Endothelial cell of umbilical vein (primary cell): ENCODE results near the gene MCM5. TPM values are rescaled to one million over a fixed set of nuclear protein-coding genes. Genes with fewer than 3 reads are reported as not detected.

Source experiments
- Bru-seq: library from RNA; stranded (reverse); fragments of 400-500 nt; gene quantifications from one replicate; lab custom pipeline; 2021; lab: Mats Ljungman, UMichigan
- BruChase-seq, 2 experiments: library from RNA; stranded (reverse); fragments of 400-500 nt; gene quantifications; one replicate each; lab custom pipeline; 2021; lab: Mats Ljungman, UMichigan
- BruUV-seq: library from RNA; stranded (reverse); fragments of 400-500 nt; replicated peaks from 2 replicates; lab custom pipeline; 2021; lab: Mats Ljungman, UMichigan
- CTCF ChIA-PET: fragments of 300-600, 350-600 bp; sonication (Branson Sonifier 250); formaldehyde crosslinking; loops from one replicate; lab custom pipeline; 2021; ENCODE audit warnings: antibody characterized with exemption, inconsistent platforms; lab: Charles Lee
- POLR2A ChIA-PET: fragments of 300-600, 350-600 bp; sonication (Branson Sonifier 250); formaldehyde crosslinking; loops from one replicate; lab custom pipeline; 2021; ENCODE audit warnings: antibody characterized with exemption, inconsistent platforms; lab: Charles Lee
- DNase-seq: peaks from one replicate; pipeline ENCODE4 v3.0.0-alpha.2; 2011; ENCODE audit warnings: low read depth, low spot score
- FAIRE-seq: peaks from 2 replicates; lab custom pipeline; 2011; peaks lifted over from hg19 to GRCh38; lab: Jason Lieb, UNC
- H2AFZ ChIP-seq: 2 replicates; pipeline ENCODE4 v1.6.0; 2012; ENCODE audit warnings: low read depth, low read length, control low read depth, inconsistent platforms
- H3K27ac ChIP-seq: 2 replicates; pipeline ENCODE4 v1.5.1; 2011; ENCODE audit warnings: low read depth, mild to moderate bottlenecking, control low read depth, low read length, moderate library complexity; ENCODE audit not compliant: insufficient read depth
- H3K27me3 ChIP-seq, 2 experiments: 2 replicates each; pipeline versions ENCODE4 v1.6.0 to v1.6.1; 2011; ENCODE audit warnings: low read length in 2 of 2, mixed read lengths in 1 of 2; ENCODE audit not compliant: control insufficient read depth in 2 of 2, insufficient read depth in 2 of 2
- H3K36me3 ChIP-seq, 2 experiments: 2 replicates in 1 of 2; 3 replicates in 1 of 2; pipeline ENCODE4 v1.5.1; 2011; ENCODE audit warnings: low read length in 2 of 2, mild to moderate bottlenecking in 1 of 2, moderate library complexity in 1 of 2; ENCODE audit not compliant: control insufficient read depth in 2 of 2, insufficient read depth in 2 of 2; ENCODE audit errors: extremely low read depth in 1 of 2
- H3K4me1 ChIP-seq: 3 replicates; pipeline ENCODE4 v1.5.1; 2011; ENCODE audit warnings: mild to moderate bottlenecking, low read length; ENCODE audit not compliant: control insufficient read depth, insufficient read depth; ENCODE audit errors: extremely low read depth
- H3K4me2 ChIP-seq: 2 replicates; pipeline ENCODE4 v1.6.1; 2011; ENCODE audit warnings: low read length, control low read depth, mixed read lengths; ENCODE audit not compliant: insufficient read depth
- H3K4me3 ChIP-seq, 3 experiments: fragments of 200-600 bp in 1 of 3; sonication (generic), shearing (Covaris generic) in 1 of 3; replicated peaks in 1 of 3; 2 replicates each; pipeline ENCODE4 v1.5.1; 2011 to 2016; ENCODE audit warnings: control low read depth in 3 of 3, low read length in 3 of 3, mild to moderate bottlenecking in 2 of 3, inconsistent platforms in 1 of 3, low read depth in 1 of 3, moderate library complexity in 1 of 3; ENCODE audit not compliant: insufficient read depth in 1 of 3
- H3K79me2 ChIP-seq: 2 replicates; pipeline ENCODE4 v1.6.0; 2012; ENCODE audit warnings: low read length, inconsistent platforms; ENCODE audit not compliant: control insufficient read depth, insufficient read depth
- H3K9ac ChIP-seq: replicated peaks from 2 replicates; pipeline ENCODE3; 2011; ENCODE audit warnings: low read length, control low read depth; ENCODE audit not compliant: insufficient read depth; ENCODE audit errors: extremely low read depth
- H3K9me1 ChIP-seq: replicated peaks from 3 replicates; pipeline ENCODE4 v1.6.0; 2011; ENCODE audit warnings: mild to moderate bottlenecking, low read length; ENCODE audit not compliant: control insufficient read depth, insufficient read depth; ENCODE audit errors: extremely low read depth
- H3K9me3 ChIP-seq: replicated peaks from 2 replicates; pipeline ENCODE4 v1.5.1; 2012; ENCODE audit warnings: low read length, inconsistent platforms; ENCODE audit not compliant: control insufficient read depth, insufficient read depth
- H4K20me1 ChIP-seq: replicated peaks from 2 replicates; pipeline ENCODE3; 2011; ENCODE audit warnings: mild to moderate bottlenecking, low read length; ENCODE audit not compliant: control insufficient read depth, insufficient read depth; ENCODE audit errors: extremely low read depth
- EZH2 ChIP-seq: IDR thresholded peaks from 2 replicates; pipeline ENCODE4 v1.6.1; 2012; ENCODE audit warnings: borderline replicate concordance, low read depth, mild to moderate bottlenecking, moderate library complexity, low read length, inconsistent platforms; ENCODE audit not compliant: severe bottlenecking
- FOS ChIP-seq: IDR thresholded peaks from 2 replicates; pipeline ENCODE4 v1.6.1; 2011; ENCODE audit warnings: mild to moderate bottlenecking, low read length, moderate library complexity, borderline replicate concordance; ENCODE audit not compliant: insufficient read depth
- GATA2 ChIP-seq: IDR thresholded peaks from 2 replicates; pipeline ENCODE4 v1.7.0; 2011; ENCODE audit warnings: low read depth, mild to moderate bottlenecking, moderate library complexity, mixed read lengths, low read length; ENCODE audit not compliant: insufficient read length, insufficient read depth
- JUN ChIP-seq: IDR thresholded peaks from 2 replicates; pipeline ENCODE4 v1.6.1; 2011; ENCODE audit warnings: borderline replicate concordance, low read depth; ENCODE audit not compliant: insufficient read length, insufficient read depth
- MYC ChIP-seq: IDR thresholded peaks from one replicate; pipeline ENCODE4 v1.6.1; 2011; ENCODE audit warnings: mild to moderate bottlenecking, low read depth, low read length
- POLR2A ChIP-seq: IDR thresholded peaks from 2 replicates; pipeline ENCODE4 v1.6.1; 2012; ENCODE audit warnings: low read depth, mild to moderate bottlenecking, control low read depth, low read length
- POLR2AphosphoS5 ChIP-seq: IDR thresholded peaks from 2 replicates; pipeline ENCODE4 v1.6.1; 2012; ENCODE audit warnings: low read depth, mild to moderate bottlenecking, control low read depth, low read length, moderate library complexity; ENCODE audit not compliant: insufficient read depth
- dilution Hi-C: fragments of 300-500 bp; cut with MboI; formaldehyde crosslinking; loops from one replicate; pipeline ENCODE4 v1.15.0; 2019; ENCODE audit warnings: low sequenced_read_pairs; ENCODE audit not compliant: extremely low pct_ligation_motif_present
- intact Hi-C: fragments of 100-400 bp; cut with micrococcal nuclease; formaldehyde crosslinking; loops from one replicate; pipeline ENCODE4 v1.10.0; 2022
- long read RNA-seq: library from polyadenylated mRNA; stranded (forward); transcript quantifications from one replicate; pipeline ENCODE4 v2.0.0, GENCODE V29; 2021
- polyA minus RNA-seq, 3 experiments: library from RNA; depleted of rRNA, polyadenylated mRNA; stranded (reverse); fragments of >200 nt; gene quantifications; 1 replicate in 1 of 3; 2 replicates in 2 of 3; pipeline ENCODE4 v1.2.3, GENCODE V29; 2011
- polyA plus RNA-seq, 4 experiments: library from polyadenylated mRNA; depleted of rRNA in 3 of 4; stranded (reverse) in 3 of 4; unstranded in 1 of 4; fragments of >200 nt; gene quantifications; 2 replicates each; pipeline versions ENCODE4 v1.2.1 to v1.2.3, GENCODE V29; 2011 to 2012; ENCODE audit warnings: missing spikeins in 1 of 4
- total RNA-seq: library from RNA; stranded (reverse); gene quantifications from 2 replicates; pipeline ENCODE4 v1.2.3, GENCODE V29; 2021
- TF ChIP-seq, protein P1 (sequence below): IDR thresholded peaks from 2 replicates; pipeline ENCODE4 v1.6.1; 2011; ENCODE audit not compliant: insufficient read depth, insufficient read length
- TF ChIP-seq, protein P2 (sequence below), 2 donors: IDR thresholded peaks; 1 replicate in 1 of 2; 2 replicates in 1 of 2; pipeline ENCODE4 v1.5.1; 2011; ENCODE audit warnings: low read length in 2 of 2, mild to moderate bottlenecking in 2 of 2, moderate library complexity in 2 of 2, control low read depth in 1 of 2, inconsistent platforms in 1 of 2, low read depth in 1 of 2; ENCODE audit not compliant: insufficient read depth in 1 of 2; ENCODE audit errors: extremely low read depth in 1 of 2

The MCM5 gene
- total RNA-seq, result 111 and 125 TPM in 2 replicates
- 67.8 and 69.5 TPM in 2 replicates for polyA plus RNA-seq
- 61.5 and 63.3 TPM in 2 replicates for polyA plus RNA-seq (2011; cell fraction: cytosol; rRNA removed)
- 75.6 and 93.8 TPM in 2 replicates for polyA plus RNA-seq (2011; cell fraction: nucleus; rRNA removed)
- 45.7 and 52.6 TPM in 2 replicates for polyA plus RNA-seq (2012)
- polyA minus RNA-seq, result 82.6 and 88.7 TPM in 2 replicates
- polyA minus RNA-seq (2011; cell fraction: cytosol; rRNA and poly(A)+ RNA removed), result 98.1 TPM
- 49.0 and 54.1 TPM in 2 replicates for polyA minus RNA-seq (2011; cell fraction: nucleus; rRNA and poly(A)+ RNA removed)
- Bru-seq, nascent RNA, result percentile 70 among the genes with signal in this experiment
- BruChase-seq, experiment 1, labeled RNA remaining after a 6-hour chase, result percentile 75 among the genes with signal in this experiment
- percentile 61 among the genes with signal in this experiment for BruChase-seq, experiment 2, labeled RNA remaining after a 2-hour chase
- long read RNA-seq, transcript MCM5-201 (17 exons, 3,534 nt), result major isoform, 330 of 390 reads
- long read RNA-seq, partial matches to known transcripts, result 52 of 390 reads
- long read RNA-seq, other reads (novel, unspliced or antisense), result 8 of 390 reads

DNA sequence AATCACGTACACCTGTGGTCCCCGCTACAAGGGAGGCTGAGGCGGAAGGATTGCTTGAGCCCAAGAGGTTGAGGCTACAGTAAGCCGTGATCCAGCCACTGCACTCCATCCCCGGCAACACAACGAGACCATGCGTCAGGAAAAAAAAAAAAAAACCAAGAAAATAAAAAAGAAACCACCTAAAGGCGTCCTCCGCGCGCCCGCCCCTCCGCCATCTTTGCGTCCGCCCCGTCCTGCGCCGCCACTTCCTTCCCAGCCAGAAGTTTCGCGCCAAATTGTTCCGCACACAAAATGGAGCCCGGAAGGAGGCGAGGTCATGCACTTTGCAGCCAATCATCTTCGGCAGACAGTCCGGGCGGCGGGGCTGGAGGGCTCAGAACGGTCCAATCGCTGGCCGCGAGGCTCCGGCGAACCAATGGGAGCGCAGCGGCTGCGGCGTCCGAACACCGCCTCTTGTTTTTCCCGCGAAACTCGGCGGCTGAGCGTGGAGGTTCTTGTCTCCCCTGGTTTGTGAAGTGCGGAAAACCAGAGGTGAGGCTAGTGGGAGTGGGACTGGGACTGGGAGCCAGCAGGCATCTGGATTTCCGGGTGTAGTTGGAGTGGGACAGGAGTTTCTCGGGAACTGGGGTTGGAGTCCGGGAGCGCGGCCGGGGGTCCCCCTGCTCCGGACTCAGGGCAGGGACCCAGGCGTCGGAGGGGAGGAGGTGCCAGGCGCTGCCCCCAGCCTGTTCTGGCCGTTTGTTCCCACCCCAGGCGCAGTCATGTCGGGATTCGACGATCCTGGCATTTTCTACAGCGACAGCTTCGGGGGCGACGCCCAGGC is at the start of gene MCM5:
Gene MCM5 (plus strand): TSS at position 463 of the 823 bp plus-strand sequence. CDS start 299 bp downstream, at position 762.
- DNase-seq (peak; percentile 98), FAIRE-seq (peak; percentile 99)
- Histone ChIP-seq H3K27me3 (no peaks in the 10 kb centered on the region), H3K4me2 (peak within 1 kb of the TSS; percentile 89), H4K20me1 (no peaks in the 10 kb centered on the region), H3K9me3 (no peaks in the 10 kb centered on the region), H3K9ac (peak within 1 kb of the TSS; percentile 93), H2AFZ (peak within 1 kb of the TSS; percentile 98), H3K27ac (peak within 1 kb of the TSS; percentile 82), H3K9me1 (no peaks in the 10 kb centered on the region), H3K4me3 (peak within 1 kb of the TSS; percentile 80 to 99 (median 89)), H3K79me2 (peaks cover 19% of the 10 kb centered on the region), H3K4me1 (peaks cover 17% of the 10 kb centered on the region), H3K36me3 (peaks cover 0 to 4% of the 10 kb centered on the region in 2 experiments)
- no TSS peak for BruUV-seq
- CTCF ChIA-PET, result no interaction called here
- intact Hi-C loops (loop anchor here (1.0 kb wide), 1 partner anchor 50 kb away; no protein-coding TSS in a partner anchor), dilution Hi-C loops (no loop called here)
- TF ChIP-seq POLR2AphosphoS5 (peak; percentile 53), POLR2A (peak; percentile 67), GATA2 (no peak), MYC (no peak), FOS (no peak), EZH2 (no peak), JUN (no peak)
- TF ChIP-seq, protein P1, sequence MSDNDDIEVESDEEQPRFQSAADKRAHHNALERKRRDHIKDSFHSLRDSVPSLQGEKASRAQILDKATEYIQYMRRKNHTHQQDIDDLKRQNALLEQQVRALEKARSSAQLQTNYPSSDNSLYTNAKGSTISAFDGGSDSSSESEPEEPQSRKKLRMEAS, result no peak
- TF ChIP-seq, protein P2, sequence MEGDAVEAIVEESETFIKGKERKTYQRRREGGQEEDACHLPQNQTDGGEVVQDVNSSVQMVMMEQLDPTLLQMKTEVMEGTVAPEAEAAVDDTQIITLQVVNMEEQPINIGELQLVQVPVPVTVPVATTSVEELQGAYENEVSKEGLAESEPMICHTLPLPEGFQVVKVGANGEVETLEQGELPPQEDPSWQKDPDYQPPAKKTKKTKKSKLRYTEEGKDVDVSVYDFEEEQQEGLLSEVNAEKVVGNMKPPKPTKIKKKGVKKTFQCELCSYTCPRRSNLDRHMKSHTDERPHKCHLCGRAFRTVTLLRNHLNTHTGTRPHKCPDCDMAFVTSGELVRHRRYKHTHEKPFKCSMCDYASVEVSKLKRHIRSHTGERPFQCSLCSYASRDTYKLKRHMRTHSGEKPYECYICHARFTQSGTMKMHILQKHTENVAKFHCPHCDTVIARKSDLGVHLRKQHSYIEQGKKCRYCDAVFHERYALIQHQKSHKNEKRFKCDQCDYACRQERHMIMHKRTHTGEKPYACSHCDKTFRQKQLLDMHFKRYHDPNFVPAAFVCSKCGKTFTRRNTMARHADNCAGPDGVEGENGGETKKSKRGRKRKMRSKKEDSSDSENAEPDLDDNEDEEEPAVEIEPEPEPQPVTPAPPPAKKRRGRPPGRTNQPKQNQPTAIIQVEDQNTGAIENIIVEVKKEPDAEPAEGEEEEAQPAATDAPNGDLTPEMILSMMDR (IDR thresholded peaks at IDR 0.05; ENCODE audit: extremely low read depth in 1 of 2, insufficient read depth in 1 of 2, low read depth in 1 of 2, low read length in 2 of 2), result no peak
- POLR2A ChIA-PET, result no interaction called here
